Activated gamma-delta T cell treated with anti-CD3 and anti-CD28 coated beads, Interleukin-2, amount 50 U/mL, for 16 hours (primary cell): Measurements from ENCODE around the gene MYO15A.

Source experiments
- DNase-seq: peaks from one replicate; pipeline ENCODE4 v3.0.0-alpha.2; 2020; ENCODE audit warnings: low read depth

MYO15A gene

GRCh38 chr17:18157354-18157985 is 48.9 kb downstream of the MYO15A start:
- no peak for DNase-seq

GRCh38 chr17:18158022-18158600 is 49.6 kb downstream of the MYO15A start:
- peak; percentile 87 for DNase-seq

GRCh38 chr17:18159551-18160120 is 51.1 kb downstream of the MYO15A start:
- DNase-seq: no peak

- no peak for DNase-seq
Observed at GRCh38 chr17:18160128-18160856, 51.7 kb downstream of the MYO15A start.

- no peak for DNase-seq
Observed at GRCh38 chr17:18161207-18162145, 52.9 kb downstream of the MYO15A start.

GRCh38 chr17:18163547-18163946 is 55.0 kb downstream of the MYO15A start:
- DNase-seq: no peak

- no peak for DNase-seq
Observed at GRCh38 chr17:18166894-18167293, 58.3 kb downstream of the MYO15A start.

- no peak for DNase-seq
Observed at GRCh38 chr17:18167421-18167820, 58.9 kb downstream of the MYO15A start.

GRCh38 chr17:18172531-18173278 is 64.1 kb downstream of the MYO15A start:
- DNase-seq: no peak

GRCh38 chr17:18173740-18174139 is 65.2 kb downstream of the MYO15A start:
- DNase-seq: no peak

- DNase-seq: no peak
Observed at GRCh38 chr17:18176176-18176575, 67.6 kb downstream of the MYO15A start.

GRCh38 chr17:18177133-18177532 is 68.6 kb downstream of the MYO15A start:
- DNase-seq: no peak

GRCh38 chr17:18177722-18178121 is 69.2 kb downstream of the MYO15A start:
- no peak for DNase-seq

- DNase-seq: no peak
Observed at GRCh38 chr17:18179196-18179595, 70.6 kb downstream of the MYO15A start.

GRCh38 chr17:18179804-18180203 is 71.2 kb downstream of the MYO15A start:
- DNase-seq: no peak

GRCh38 chr17:18181358-18181757 is 72.8 kb downstream of the MYO15A start:
- DNase-seq: no peak

- DNase-seq: no peak
Observed at GRCh38 chr17:18182110-18182977, 73.8 kb downstream of the MYO15A start.

- peak; percentile 68 for DNase-seq
Observed at GRCh38 chr17:18182978-18183333, 74.4 kb downstream of the MYO15A start.

GRCh38 chr17:18183334-18184142 is 75.0 kb downstream of the MYO15A start, which contains the start of gene ALKBH5:
Gene ALKBH5 (plus strand): TSS chr17:18183828. CDS start chr17:18184244, 416 bp downstream.
- peak; percentile 96 for DNase-seq
